ENCODE results near the gene SMC3. TPM values are rescaled to one million over a fixed set of nuclear protein-coding genes. Genes with fewer than 3 reads are reported as not detected.
"Not testable (repeated sequence)": the region's sequence is repeated elsewhere in the genome, so short reads cannot be mapped to it uniquely, and the experiment has no call there.

Gene SMC3
- polyA plus RNA-seq, 1 donor from 2014 or later: 70.1 TPM

DNA sequence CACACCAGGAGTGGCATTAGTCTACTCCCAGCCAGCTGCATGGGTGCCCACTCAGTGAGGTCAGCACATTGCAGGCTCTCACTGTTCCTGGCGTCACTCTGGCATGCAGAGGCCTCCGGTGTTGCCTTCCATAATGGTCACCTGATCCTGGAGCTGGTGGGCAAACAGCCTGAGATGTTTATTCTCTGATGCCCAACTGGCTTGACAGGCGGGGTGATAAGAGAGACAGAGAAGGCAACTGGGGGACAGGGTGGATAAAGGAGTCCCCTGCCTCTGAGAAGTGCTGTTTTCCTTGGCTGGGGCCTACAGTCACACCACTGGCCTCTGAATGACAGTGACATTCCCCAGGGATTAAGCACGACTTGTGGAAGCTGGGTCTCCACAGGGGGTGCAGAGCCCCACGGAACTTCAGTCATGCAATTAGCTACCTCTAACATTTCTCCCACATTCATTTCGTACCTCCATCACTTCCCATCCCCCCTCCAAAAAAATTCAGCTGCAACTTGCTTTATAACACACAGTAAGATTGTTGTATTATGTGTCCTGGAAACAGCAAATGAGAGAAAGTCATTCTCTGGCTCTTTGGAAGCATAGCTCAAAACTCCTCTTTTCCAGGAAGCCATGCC, 69.5 kb downstream of the SMC3 start:
- no peak overlapping the region for H3K4me3 Mint-ChIP-seq
- H3K9me3 Mint-ChIP-seq: no peaks in the 10 kb centered on the region
- H3K27me3 Mint-ChIP-seq: peaks cover 15% of the 10 kb centered on the region
- no peaks in the 10 kb centered on the region for H3K36me3 Mint-ChIP-seq
- H3K4me1 Mint-ChIP-seq: peaks cover 2 to 4% (median 4%) of the 10 kb centered on the region in 3 donors
- no peak overlapping the region for H3K27ac Mint-ChIP-seq

DNA sequence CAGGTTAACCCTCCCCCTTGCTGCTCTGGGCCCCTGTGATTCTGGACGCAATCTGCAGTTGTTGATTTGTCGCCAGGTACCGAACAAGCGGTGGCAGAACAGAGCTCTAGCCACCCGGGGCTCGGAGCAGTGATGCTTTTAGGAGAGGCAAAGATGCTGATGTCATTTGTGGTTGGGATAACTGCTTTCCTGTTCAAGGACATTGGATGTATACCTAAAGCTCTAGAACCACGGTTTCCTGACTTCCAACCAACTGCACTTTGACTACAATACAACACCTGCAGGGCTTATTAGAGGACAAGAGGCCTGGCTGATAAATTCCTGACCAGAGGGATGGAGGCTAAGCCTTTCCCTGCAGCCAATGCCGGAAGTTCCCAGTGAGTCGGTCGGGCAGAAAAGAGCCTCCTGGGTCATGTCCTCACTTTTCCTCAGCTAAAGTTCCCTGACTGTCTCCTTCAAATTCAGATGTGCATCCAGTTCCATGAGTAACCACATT, 70.1 kb downstream of the SMC3 start:
- Mint-ChIP-seq H3K27me3 (peaks cover 20% of the 10 kb centered on the region), H3K9me3 (peaks cover 0 to under 1% (median 0%) of the 10 kb centered on the region in 3 donors), H3K4me3 (no peak overlapping the region), H3K4me1 (peaks cover 4 to 6% (median 5%) of the 10 kb centered on the region in 3 donors), H3K27ac (no peak overlapping the region), H3K36me3 (peaks cover under 1% of the 10 kb centered on the region)

DNA sequence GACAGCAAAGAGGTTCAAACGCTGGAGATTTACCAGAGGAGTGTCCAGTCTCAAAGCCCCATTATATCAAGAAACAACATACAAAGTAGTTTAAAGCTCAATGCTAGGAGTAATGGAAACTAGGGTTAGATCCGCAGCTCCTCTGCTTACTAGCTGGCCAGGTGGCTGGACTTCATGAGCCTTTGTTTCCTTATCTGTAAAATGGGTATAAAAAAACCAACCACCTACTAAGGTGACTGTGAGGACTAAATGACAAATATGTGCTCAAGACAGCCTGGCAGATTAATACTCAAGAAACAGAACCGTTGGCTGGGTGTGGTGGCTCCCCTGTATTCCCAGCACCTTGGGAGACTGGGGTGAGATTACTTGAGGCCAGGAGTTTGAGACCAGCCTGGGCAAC, 70.8 kb downstream of the SMC3 start:
- Mint-ChIP-seq H3K4me1 (peaks cover 7 to 12% (median 11%) of the 10 kb centered on the region in 3 donors), H3K4me3 (no peak overlapping the region), H3K36me3 (peaks cover 2% of the 10 kb centered on the region), H3K9me3 (peaks cover 0 to 2% (median 0%) of the 10 kb centered on the region in 3 donors), H3K27ac (no peak overlapping the region), H3K27me3 (peaks cover 27% of the 10 kb centered on the region)

DNA sequence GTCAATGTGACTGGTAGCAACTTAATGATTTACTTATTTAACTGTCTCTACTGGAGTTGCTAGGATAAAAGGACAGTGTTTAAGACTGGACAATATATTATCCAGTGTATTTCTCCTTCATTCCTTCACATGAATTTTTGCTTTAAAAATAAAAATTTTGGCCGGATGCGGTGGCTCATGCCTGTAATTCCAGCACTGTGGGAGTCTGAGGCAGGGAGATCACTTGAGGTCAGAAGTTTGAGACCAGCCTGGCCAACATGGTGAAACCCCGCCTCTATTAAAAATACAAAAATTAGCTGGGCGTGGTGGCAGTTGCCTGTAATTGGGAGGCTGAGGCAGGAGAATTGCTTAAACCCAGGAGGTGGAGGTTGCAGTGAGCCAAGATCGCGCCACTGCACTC, 71.6 kb downstream of the SMC3 start:
- peaks cover 8 to 13% (median 12%) of the 10 kb centered on the region in 3 donors for H3K4me1 Mint-ChIP-seq
- H3K4me3 Mint-ChIP-seq, H3K9me3 Mint-ChIP-seq, H3K27ac Mint-ChIP-seq, H3K36me3 Mint-ChIP-seq: not testable (repeated sequence)
- H3K27me3 Mint-ChIP-seq: peaks cover 30% of the 10 kb centered on the region

DNA sequence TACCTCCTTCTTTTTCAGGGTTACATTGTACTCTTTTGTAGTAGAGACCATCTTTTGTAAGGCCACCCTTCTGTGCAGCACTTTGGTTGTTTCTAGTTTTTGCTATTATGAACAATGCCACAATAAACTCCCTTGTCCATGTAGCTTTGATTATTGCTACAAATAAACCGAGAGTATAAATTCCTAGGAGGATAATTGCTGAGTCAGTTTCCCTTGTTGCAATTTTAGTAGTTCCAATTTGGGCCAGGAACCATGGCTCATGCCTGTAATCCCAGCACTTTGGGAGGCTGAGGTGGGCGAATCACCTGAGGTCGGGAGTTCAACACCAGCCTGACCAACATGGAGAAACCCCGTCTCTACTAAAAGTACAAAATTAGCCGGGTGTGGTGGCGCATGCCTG, 72.4 kb downstream of the SMC3 start:
- H3K27ac Mint-ChIP-seq, H3K4me3 Mint-ChIP-seq, H3K9me3 Mint-ChIP-seq, H3K36me3 Mint-ChIP-seq: not testable (repeated sequence)
- H3K4me1 Mint-ChIP-seq: peaks cover 8 to 13% (median 13%) of the 10 kb centered on the region in 3 donors
- H3K27me3 Mint-ChIP-seq: peaks cover 32% of the 10 kb centered on the region

DNA sequence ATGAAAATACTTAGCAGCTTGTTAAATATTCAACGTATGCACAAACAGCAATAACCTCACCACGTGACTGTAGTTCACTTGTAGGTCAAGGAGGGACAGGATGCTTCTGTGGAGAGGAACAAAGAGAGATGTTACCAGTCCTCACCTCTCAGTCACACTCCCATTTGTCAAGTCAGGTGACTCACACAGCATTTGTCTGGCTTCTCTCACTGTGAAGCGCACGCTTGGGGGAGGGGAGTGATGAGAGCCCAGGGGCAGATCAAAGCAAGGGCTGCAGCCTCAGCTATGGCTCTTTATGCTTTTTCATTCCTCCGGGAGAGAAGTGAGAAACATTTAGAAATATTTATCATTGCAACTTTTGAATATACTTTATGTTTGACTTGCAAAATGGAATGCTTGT, 73.8 kb downstream of the SMC3 start:
- Mint-ChIP-seq H3K4me1 (peaks cover 8 to 14% (median 13%) of the 10 kb centered on the region in 3 donors), H3K27ac (no peak overlapping the region), H3K9me3 (peaks cover 0 to 2% (median 0%) of the 10 kb centered on the region in 3 donors), H3K36me3 (peaks cover 2% of the 10 kb centered on the region), H3K27me3 (peaks cover 42% of the 10 kb centered on the region), H3K4me3 (no peak overlapping the region)

DNA sequence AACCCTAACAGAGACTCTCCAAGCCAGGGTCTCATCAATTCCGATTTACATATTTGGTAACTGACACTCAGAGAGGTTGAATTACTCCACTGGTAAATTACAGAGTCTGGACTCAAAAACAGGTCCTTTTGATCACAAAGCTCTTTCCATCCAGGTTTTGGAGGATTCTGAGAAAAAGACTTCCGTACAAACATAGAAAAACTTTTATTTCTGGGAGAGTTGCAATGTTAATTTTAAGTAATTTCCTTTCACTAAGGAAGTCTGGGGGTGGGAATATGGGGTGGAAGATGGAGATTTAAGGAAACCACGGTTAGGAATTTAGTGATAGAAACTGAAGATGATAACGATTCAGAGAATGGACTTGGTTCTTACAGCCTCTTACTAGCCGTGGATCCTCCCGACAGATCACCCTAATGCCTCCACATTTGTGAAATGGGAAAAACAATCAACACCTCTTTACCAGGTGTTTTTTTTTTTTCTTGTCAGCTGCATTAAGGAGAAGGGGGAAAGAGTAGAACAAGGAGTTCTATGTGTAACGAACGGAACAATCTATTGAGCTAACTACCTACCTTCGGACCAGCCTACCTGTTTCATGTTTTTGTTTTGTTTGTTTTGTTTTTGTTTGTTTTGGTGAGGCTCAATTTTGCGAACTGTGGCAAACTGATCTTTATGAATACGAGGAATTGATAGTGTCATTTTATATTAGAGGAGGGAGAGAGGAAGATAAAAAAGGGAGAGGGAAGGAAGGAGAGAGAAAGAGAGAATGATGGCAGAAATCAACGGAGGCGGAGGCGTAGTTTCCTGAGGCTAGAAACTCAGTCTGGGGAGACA, 74.9 kb downstream of the SMC3 start:
- no peak overlapping the region for H3K27ac Mint-ChIP-seq
- H3K27me3 Mint-ChIP-seq: peaks cover 42% of the 10 kb centered on the region

DNA sequence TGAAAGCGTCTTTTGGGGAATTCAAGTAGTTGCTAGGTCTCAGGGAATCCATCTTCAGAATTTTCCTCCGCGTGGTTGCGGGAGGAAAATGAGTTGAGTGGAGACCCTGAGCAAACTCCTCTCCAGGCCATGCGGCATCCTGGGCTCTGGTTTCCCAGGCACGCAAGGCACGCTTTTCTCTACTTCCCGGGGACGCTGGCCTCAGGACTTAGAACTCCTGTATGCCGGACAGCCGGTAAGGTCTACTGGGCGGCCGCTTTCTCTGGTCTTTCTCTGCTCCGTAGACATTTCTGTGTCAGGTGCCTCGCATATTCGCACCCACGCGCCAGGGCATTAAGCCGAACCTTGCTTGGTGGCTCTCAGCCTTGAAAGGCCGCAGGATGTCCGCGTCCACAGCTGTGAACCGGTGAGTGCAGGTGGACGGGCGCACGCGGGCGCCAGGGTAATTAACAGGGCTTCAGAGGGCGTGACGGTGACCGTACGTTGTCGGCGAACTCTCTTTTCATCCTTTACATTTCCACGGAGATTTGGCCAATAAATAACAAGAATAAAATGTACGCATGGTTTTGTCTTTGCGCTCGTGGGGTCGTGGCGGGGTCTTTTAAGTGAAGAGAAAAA, 75.6 kb downstream of the SMC3 start:
- H3K4me1 Mint-ChIP-seq: peaks cover 8 to 14% (median 13%) of the 10 kb centered on the region in 3 donors
- H3K36me3 Mint-ChIP-seq: peaks cover 2% of the 10 kb centered on the region
- H3K27ac Mint-ChIP-seq: peak overlapping the region in 1 of 3 donors; percentile 78
- peak overlapping the region; percentile 73 to 92 (median 88) for H3K4me3 Mint-ChIP-seq
- H3K27me3 Mint-ChIP-seq: peaks cover 40% of the 10 kb centered on the region
- H3K9me3 Mint-ChIP-seq: peaks cover 0 to 4% (median 0%) of the 10 kb centered on the region in 3 donors

More for the DNA sequence above, 74.9 kb downstream of the SMC3 start:
- Mint-ChIP-seq H3K9me3 (peaks cover 0 to 4% (median 0%) of the 10 kb centered on the region in 3 donors), H3K4me3 (peak overlapping the region in 3 of 4 donors; percentile 68 to 73 (median 72)), H3K4me1 (peaks cover 8 to 14% (median 13%) of the 10 kb centered on the region in 3 donors), H3K36me3 (peaks cover 2% of the 10 kb centered on the region)

DNA sequence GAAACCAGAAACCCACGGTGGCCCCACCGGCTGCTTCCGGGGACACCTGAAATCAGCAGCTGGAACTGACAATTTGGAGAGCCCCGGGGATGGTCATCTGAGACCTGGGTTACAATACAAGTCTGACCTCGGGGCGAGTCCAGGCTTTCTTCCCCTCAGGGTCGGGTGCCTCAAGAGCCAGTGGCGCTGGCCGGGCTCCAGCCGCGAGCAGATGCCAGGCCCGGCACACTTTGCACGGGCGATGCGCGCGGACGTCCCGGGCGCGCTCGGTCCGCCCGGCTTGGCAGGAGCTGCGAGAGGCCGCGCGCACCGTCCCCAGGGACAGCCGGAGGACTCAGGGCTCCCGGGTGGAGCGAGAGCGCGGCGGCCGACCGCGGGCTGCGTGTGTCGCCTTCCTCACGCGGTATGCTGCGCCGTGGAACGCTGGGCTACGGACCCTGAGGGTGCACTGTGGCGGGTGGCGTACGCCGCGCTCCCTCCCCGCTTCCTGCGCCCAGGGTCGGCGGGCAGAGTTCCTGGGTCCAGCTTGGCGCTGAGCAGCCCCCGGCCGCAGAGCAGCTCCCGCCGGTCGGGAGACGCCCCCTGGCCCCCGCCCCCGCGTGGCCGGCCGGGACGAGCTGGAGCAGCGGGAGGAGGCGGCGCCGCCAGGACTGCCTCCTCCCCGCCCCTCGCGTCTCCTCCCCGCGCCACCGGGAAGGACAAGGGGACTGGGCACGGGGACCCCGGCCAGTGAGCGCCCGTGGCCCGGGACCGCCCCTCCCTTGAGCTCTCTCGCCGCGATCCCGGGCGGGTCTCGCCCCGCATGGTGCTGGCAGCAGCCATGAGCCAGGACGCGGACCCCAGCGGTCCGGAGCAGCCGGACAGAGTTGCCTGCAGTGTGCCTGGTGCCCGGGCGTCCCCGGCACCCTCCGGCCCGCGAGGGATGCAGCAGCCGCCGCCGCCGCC, 76.4 kb downstream of the SMC3 start, which contains the start of gene RBM20:
TSS of gene RBM20 (plus strand) at position 684 of the 945 bp plus-strand sequence. CDS start at position 803, 119 bp downstream.
- Mint-ChIP-seq H3K4me3 (peak within 1 kb of the TSS; percentile 73 to 92 (median 88)), H3K36me3 (peaks cover 2% of the 10 kb centered on the region), H3K27me3 (peaks cover 41% of the 10 kb centered on the region), H3K9me3 (peaks cover 0 to 4% (median 0%) of the 10 kb centered on the region in 3 donors), H3K4me1 (peaks cover 8 to 14% (median 13%) of the 10 kb centered on the region in 3 donors), H3K27ac (peak within 1 kb of the TSS in 1 of 3 donors; percentile 78)

DNA sequence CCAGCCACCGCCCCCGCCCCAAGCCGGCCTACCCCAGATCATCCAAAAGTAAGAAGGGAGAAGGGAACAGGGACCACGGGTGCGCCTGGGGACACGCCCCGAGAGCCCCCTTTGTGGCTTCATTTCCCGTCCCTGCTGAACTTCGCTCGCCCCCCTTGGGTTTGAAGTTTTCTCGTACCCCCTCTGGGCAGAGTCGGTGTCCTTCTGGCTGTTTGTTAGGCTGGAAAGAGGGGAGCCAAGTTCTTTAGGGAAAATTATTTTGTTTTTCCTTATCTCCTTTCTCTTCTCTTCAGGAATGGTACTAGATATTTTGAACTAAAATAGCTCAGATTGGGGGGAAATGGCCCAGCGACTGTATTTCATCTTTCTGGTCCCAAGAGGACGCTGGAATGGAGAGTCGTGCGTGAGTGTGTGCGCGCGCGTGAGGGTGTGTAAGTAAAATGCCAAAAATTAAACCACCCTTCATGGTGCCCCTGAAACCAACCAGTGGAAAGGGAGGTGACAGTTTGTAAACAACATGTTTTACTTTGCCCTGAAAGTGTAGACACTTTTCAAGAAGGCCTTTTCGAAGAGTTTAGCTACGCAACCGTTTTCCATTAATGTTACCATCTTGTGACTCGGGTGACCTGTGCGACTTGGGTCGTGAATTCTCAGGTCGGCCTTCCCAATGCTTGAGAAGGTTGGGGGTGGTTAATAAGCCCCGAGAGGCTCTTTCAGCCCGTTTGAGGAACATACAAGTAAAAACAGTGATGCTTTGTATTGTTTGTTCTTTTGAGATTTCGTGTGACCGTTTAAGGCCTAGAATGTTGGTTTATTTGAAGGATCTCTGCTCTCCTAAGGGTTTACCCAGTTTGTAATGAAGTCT, 77.3 kb downstream of the SMC3 start:
- peaks cover 8 to 14% (median 13%) of the 10 kb centered on the region in 3 donors for H3K4me1 Mint-ChIP-seq
- peaks cover 2% of the 10 kb centered on the region for H3K36me3 Mint-ChIP-seq
- peaks cover 44% of the 10 kb centered on the region for H3K27me3 Mint-ChIP-seq
- no peak overlapping the region for H3K27ac Mint-ChIP-seq
- peaks cover 0 to 4% (median 0%) of the 10 kb centered on the region in 3 donors for H3K9me3 Mint-ChIP-seq
- H3K4me3 Mint-ChIP-seq: peak overlapping the region; percentile 47 to 72 (median 60)

DNA sequence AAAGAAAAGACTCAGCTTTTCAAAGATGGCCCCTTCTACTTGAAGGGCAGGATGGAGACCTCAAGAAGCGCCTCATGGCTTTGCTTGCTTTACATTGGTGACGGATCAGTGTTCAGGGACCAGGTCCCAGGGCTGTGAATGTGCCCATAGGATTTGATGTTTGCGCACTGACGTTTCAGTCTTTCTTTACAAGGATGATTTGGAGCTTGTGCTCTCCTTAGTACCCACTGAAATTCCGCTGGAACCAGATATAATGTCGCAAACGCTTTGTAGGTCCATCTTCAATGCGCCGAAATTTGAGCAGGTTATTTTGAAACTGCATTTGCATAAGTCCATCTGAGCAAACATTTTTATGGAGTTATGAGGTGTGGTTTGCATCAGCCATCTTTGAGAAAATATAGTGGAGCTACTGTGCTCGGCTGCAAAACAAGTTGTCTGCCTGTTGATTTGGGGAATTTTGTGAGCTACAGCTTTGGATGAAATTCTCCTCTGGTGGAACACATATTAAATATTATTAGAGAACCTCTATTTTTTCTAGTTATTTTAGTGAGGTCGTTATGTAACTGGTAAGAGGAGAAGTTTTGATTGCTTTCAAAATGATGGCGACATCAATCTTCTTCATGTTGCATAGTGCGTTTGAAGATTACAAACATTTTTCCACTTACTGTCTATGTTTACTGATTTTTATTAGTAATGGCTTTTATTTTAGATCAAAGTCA, 79.1 kb downstream of the SMC3 start:
- H3K27me3 Mint-ChIP-seq: peaks cover 46% of the 10 kb centered on the region
- no peak overlapping the region for H3K4me3 Mint-ChIP-seq
- peaks cover 2% of the 10 kb centered on the region for H3K36me3 Mint-ChIP-seq
- H3K4me1 Mint-ChIP-seq: peaks cover 7 to 19% (median 14%) of the 10 kb centered on the region in 3 donors
- no peak overlapping the region for H3K27ac Mint-ChIP-seq
- H3K9me3 Mint-ChIP-seq: peaks cover 0 to 4% (median 0%) of the 10 kb centered on the region in 3 donors

DNA sequence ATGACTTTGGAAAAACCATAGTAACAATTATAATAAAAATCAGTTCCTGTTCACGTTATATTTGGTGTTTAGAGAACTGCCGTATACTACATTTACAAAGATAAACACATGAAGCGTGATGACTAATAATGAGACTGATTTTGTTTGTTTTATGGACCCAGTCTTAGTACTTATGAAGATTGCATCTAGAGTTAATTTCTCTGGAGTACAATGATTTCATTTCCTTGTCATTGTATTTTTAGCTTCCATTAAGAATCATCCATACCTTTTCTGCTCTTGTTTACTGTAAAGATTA, 79.6 kb downstream of the SMC3 start:
- peaks cover 43% of the 10 kb centered on the region for H3K27me3 Mint-ChIP-seq

More for the DNA sequence above, 79.6 kb downstream of the SMC3 start:
- H3K4me1 Mint-ChIP-seq: peaks cover 7 to 17% (median 14%) of the 10 kb centered on the region in 3 donors
- no peak overlapping the region for H3K4me3 Mint-ChIP-seq
- H3K36me3 Mint-ChIP-seq: peaks cover 2% of the 10 kb centered on the region
- H3K9me3 Mint-ChIP-seq: peaks cover 0 to 4% (median 0%) of the 10 kb centered on the region in 3 donors
- no peak overlapping the region for H3K27ac Mint-ChIP-seq
